ENCODE measurements around the gene PELO.

PELO gene

GRCh38 chr5:52798938-52799337 is 11.2 kb downstream of the PELO start:
- DNase-seq (ENCODE audit: low spot score) = no peak
- in situ Hi-C loops (cut with MboI; ENCODE audit: low sequenced_read_pairs, unreplicated experiment) = no loop called here
- TF ChIP-seq CTCF (IDR thresholded peaks at IDR 0.05; ENCODE audit: borderline replicate concordance, control extremely low read depth, extremely low read depth, insufficient read depth, missing control alignments) = no peak

GRCh38 chr5:52799358-52799982 is 11.8 kb downstream of the PELO start:
- DNase-seq (ENCODE audit: low spot score) = peak; percentile 11
- TF ChIP-seq CTCF (IDR thresholded peaks at IDR 0.05; ENCODE audit: borderline replicate concordance, control extremely low read depth, extremely low read depth, insufficient read depth, missing control alignments) = no peak
- in situ Hi-C loops (cut with MboI; ENCODE audit: low sequenced_read_pairs, unreplicated experiment) = no loop called here

GRCh38 chr5:52799983-52800393 is 12.3 kb downstream of the PELO start:
- in situ Hi-C loops (cut with MboI; ENCODE audit: low sequenced_read_pairs, unreplicated experiment) = no loop called here
- TF ChIP-seq CTCF (IDR thresholded peaks at IDR 0.05; ENCODE audit: borderline replicate concordance, control extremely low read depth, extremely low read depth, insufficient read depth, missing control alignments) = no peak
- DNase-seq (ENCODE audit: low spot score) = peak; percentile 93

- peak; percentile 24 for DNase-seq (ENCODE audit: low spot score)
- in situ Hi-C loops (cut with MboI; ENCODE audit: low sequenced_read_pairs, unreplicated experiment) = no loop called here
- TF ChIP-seq CTCF (IDR thresholded peaks at IDR 0.05; ENCODE audit: borderline replicate concordance, control extremely low read depth, extremely low read depth, insufficient read depth, missing control alignments) = no peak
Observed at GRCh38 chr5:52800394-52801213, 12.9 kb downstream of the PELO start.

GRCh38 chr5:52801329-52801728 is 13.6 kb downstream of the PELO start:
- in situ Hi-C loops (cut with MboI; ENCODE audit: low sequenced_read_pairs, unreplicated experiment) = no loop called here
- DNase-seq (ENCODE audit: low spot score) = no peak
- TF ChIP-seq CTCF (IDR thresholded peaks at IDR 0.05; ENCODE audit: borderline replicate concordance, control extremely low read depth, extremely low read depth, insufficient read depth, missing control alignments) = no peak

GRCh38 chr5:52802272-52802973 is 14.7 kb downstream of the PELO start:
- in situ Hi-C loops (cut with MboI; ENCODE audit: low sequenced_read_pairs, unreplicated experiment) = no loop called here
- DNase-seq (ENCODE audit: low spot score) = no peak
- no peak for TF ChIP-seq CTCF (IDR thresholded peaks at IDR 0.05; ENCODE audit: borderline replicate concordance, control extremely low read depth, extremely low read depth, insufficient read depth, missing control alignments)

All from GM13976 (cell line).